GM06990 (cell line): ENCODE measurements around the gene FRRS1L.
"Not testable (repeated sequence)": the region's sequence is repeated elsewhere in the genome, so short reads cannot be mapped to it uniquely, and the experiment has no call there.

Source experiments
- DNase-seq: peaks from one replicate; pipeline ENCODE4 v3.0.0-alpha.2; 2011; ENCODE audit not compliant: insufficient read length; ENCODE audit errors: extremely low read depth
- H3K27me3 ChIP-seq: replicated peaks from 2 replicates; pipeline ENCODE4 v1.6.0; 2011; ENCODE audit warnings: low read length; ENCODE audit not compliant: control insufficient read depth, insufficient read depth
- H3K36me3 ChIP-seq: 2 replicates; pipeline ENCODE4 v1.5.1; 2011; ENCODE audit warnings: low read length; ENCODE audit not compliant: control insufficient read depth, insufficient read depth
- H3K4me3 ChIP-seq: replicated peaks from 2 replicates; pipeline ENCODE4 v1.5.1; 2011; ENCODE audit warnings: low read depth, mild to moderate bottlenecking, control low read depth, low read length
- TF ChIP-seq, protein P1 (sequence below): IDR thresholded peaks from 2 replicates; pipeline ENCODE4 v1.5.1; 2011; ENCODE audit warnings: low read length, control low read depth, mild to moderate bottlenecking, inconsistent platforms; ENCODE audit not compliant: insufficient read depth, poor library complexity, severe bottlenecking

Gene FRRS1L

DNA sequence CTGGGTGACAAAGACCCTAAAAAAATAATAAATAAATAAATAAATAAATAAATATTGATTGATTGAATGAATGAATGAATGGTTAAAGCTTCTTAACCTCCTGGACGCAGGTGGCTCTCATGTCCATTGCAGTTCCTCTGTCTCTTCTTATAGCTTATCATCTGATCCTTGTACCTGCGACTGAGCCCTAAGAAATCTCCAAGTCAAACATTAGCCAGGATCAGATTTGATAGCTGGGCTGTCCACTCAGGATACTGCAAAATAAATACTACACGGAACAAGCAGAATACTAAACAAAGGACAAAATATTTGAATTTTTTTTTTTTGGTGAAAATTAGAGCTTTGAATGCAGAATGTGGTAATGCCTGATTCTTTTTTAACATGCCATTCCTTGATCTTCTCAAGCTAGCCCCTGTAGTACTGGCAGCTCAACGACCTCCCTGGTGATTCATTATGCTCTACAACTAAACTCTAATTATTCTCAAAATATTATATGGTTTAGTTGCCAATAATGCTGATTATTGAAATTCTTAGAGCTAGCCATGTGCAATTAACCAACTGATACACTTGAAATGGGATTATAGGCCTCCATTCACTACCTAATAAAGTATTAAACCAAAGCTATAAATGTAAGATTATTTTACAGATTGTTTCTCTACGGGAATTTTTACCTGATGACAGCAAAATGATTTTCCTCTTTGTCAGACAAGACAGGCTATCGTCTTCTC, 37.4 kb downstream of the FRRS1L start:
- no peaks in the 10 kb centered on the region for H3K27me3 ChIP-seq
- no peak overlapping the region for H3K4me3 ChIP-seq
- TF ChIP-seq, protein P1, sequence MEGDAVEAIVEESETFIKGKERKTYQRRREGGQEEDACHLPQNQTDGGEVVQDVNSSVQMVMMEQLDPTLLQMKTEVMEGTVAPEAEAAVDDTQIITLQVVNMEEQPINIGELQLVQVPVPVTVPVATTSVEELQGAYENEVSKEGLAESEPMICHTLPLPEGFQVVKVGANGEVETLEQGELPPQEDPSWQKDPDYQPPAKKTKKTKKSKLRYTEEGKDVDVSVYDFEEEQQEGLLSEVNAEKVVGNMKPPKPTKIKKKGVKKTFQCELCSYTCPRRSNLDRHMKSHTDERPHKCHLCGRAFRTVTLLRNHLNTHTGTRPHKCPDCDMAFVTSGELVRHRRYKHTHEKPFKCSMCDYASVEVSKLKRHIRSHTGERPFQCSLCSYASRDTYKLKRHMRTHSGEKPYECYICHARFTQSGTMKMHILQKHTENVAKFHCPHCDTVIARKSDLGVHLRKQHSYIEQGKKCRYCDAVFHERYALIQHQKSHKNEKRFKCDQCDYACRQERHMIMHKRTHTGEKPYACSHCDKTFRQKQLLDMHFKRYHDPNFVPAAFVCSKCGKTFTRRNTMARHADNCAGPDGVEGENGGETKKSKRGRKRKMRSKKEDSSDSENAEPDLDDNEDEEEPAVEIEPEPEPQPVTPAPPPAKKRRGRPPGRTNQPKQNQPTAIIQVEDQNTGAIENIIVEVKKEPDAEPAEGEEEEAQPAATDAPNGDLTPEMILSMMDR, result no peak
- DNase-seq, result no peak
- no peaks in the 10 kb centered on the region for H3K36me3 ChIP-seq

DNA sequence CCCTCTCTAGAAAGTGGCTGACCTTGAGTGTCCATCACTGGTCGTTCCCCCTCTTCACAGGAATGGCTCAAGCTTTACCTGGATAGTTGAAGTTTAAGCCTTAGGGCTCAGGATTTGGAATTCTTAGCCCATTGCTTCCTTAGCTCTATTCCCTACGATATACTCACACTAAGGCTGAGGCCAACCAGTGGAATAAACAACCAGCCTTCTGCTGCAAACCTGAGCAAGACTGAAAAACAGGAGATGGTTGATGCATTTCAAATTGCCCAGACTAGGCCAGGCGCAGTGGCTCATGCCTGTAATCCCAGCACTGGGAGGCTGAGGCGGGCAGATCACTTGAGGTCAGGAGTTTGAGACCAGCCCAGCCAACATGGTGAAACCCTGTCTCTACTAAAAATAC, 40.4 kb downstream of the FRRS1L start:
- H3K36me3 ChIP-seq, DNase-seq, H3K4me3 ChIP-seq, H3K27me3 ChIP-seq: not testable (repeated sequence)

DNA sequence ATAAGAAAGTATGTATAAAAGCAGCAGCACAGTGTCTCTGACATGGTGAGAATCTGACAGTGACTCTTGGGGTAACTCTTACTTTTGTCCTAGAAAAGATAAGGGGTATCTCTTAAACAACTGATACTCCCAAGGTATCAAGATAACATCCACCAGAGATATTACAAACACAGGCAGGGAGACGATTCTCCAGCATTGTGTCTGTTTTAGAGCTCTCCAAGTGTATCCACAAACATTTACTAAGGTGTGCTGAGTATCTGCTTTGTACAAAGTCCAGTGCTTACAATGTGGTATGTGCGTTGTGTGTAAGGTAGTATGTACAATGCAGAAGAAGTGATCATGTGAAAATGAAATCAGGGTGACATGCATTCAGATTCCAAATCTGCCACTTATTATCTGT, 42.9 kb downstream of the FRRS1L start:
- no peak overlapping the region for H3K4me3 ChIP-seq
- no peak for DNase-seq
- no peaks in the 10 kb centered on the region for H3K36me3 ChIP-seq
- TF ChIP-seq, protein P1, result no peak
- H3K27me3 ChIP-seq, result no peaks in the 10 kb centered on the region

DNA sequence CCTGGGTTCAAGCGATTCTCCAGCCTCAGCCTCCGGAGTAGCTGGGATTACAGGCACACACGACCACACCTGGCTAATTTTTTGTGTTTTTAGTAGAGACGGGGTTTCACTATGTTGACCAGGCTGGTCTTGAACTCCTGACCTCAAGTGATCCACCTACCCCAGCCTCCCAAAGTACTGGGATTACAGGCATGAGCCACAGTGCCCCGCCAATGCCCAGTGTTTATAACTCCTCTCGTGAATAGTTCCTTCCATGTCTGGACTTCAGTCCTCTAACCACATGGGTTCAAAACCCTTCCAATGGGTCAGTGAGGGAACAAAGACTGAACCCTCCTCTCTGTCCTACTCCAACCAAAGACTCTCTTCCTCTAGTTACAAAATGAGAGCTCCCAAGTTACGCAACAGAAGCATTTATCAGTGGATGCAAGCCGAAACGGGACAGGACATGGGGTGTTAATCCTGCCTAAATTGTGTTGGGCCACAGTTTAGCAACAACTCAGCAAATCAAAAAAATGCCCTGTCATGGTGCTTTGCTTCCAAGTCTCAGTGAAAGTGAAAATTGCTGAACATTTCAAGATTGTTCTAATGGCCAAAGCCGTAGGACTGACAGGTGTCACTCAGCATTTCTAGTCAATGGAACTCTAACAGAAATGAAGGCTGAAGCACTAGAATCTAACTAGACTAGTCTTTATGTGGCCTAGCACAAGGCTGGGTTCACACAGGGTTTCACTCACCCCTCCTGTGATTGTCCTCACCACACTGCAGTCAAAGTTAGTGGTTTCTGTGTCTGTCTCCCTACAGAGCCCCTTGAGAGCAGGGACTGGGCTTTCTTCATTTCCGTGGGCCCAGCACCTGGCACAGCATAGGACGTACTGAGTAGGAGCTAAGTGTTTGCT, 44.1 kb downstream of the FRRS1L start:
- DNase-seq, result no peak
- Histone ChIP-seq H3K36me3 (no peaks in the 10 kb centered on the region), H3K27me3 (no peaks in the 10 kb centered on the region), H3K4me3 (no peak overlapping the region)
- TF ChIP-seq, protein P1, result no peak

DNA sequence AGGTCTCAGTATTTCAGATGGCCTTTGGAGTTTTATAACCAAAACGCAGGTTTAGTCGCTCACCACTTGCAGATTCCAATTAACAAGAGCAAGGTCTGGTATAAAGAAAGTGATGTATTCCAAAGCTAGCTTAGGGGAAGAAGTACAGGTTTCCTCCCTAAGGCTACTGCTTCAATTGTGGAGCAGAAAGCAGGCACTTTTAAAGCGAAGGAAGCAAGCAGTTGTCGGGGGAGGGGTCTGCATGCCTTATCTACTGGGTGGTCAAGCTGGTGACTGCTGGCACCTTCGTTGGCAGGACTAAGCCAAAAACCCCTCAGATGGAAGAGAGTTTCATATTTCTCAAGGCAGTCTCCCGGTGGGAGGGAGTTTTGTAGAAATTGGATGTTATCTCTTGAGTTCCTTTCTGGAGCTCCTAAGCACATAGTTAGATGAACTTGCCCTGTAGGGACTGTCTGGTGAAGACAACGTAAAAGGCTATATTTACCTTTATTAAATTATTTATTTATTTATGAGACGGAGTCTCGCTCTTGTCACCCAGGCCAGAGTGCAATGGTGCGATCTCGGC, 45.7 kb downstream of the FRRS1L start:
- no peaks in the 10 kb centered on the region for H3K27me3 ChIP-seq
- DNase-seq, result no peak
- no peaks in the 10 kb centered on the region for H3K36me3 ChIP-seq
- TF ChIP-seq, protein P1, result no peak
- H3K4me3 ChIP-seq, result no peak overlapping the region
